T-helper 1 cell treated with Interleukin-12 subunit alpha and Interleukin-12 subunit beta and Interleukin-4 antibody, amounts not matched to agents 30 μg/mL and 1 μg/mL, for 36 hours (primary cell): ENCODE results near the gene PRICKLE2.

Experiments
- H3K27ac Mint-ChIP-seq: one replicate; pipeline ENCODE4 v1.8.0; 2021; ENCODE audit warnings: mild to moderate bottlenecking, mixed read lengths
- H3K27me3 Mint-ChIP-seq: one replicate; pipeline ENCODE4 v1.8.0; 2021; ENCODE audit warnings: low read depth, mixed read lengths
- H3K36me3 Mint-ChIP-seq: one replicate; pipeline ENCODE4 v1.8.0; 2021; ENCODE audit warnings: low read depth, mixed read lengths
- H3K4me1 Mint-ChIP-seq: one replicate; pipeline ENCODE4 v1.8.0; 2021; ENCODE audit warnings: low read depth, mixed read lengths
- H3K4me3 Mint-ChIP-seq: one replicate; pipeline ENCODE4 v1.8.0; 2021; ENCODE audit warnings: mild to moderate bottlenecking, moderate library complexity, mixed read lengths
- H3K9me3 Mint-ChIP-seq: one replicate; pipeline ENCODE4 v1.8.0; 2021; ENCODE audit warnings: mixed read lengths

Gene PRICKLE2

GRCh38 chr3:64174328-64174727, 50.9 kb downstream of the PRICKLE2 start:
- no peak overlapping the region for H3K4me3 Mint-ChIP-seq
- H3K27me3 Mint-ChIP-seq: no peaks in the 10 kb centered on the region
- H3K9me3 Mint-ChIP-seq: no peaks in the 10 kb centered on the region
- H3K27ac Mint-ChIP-seq: no peak overlapping the region
- no peaks in the 10 kb centered on the region for H3K4me1 Mint-ChIP-seq
- H3K36me3 Mint-ChIP-seq: no peaks in the 10 kb centered on the region

- H3K4me1 Mint-ChIP-seq: no peaks in the 10 kb centered on the region
- no peaks in the 10 kb centered on the region for H3K27me3 Mint-ChIP-seq
- H3K27ac Mint-ChIP-seq: no peak overlapping the region
- no peaks in the 10 kb centered on the region for H3K9me3 Mint-ChIP-seq
- no peak overlapping the region for H3K4me3 Mint-ChIP-seq
- no peaks in the 10 kb centered on the region for H3K36me3 Mint-ChIP-seq
These were observed 51.7 kb downstream of the PRICKLE2 start for GRCh38 chr3:64173563-64173962.

GRCh38 chr3:64170270-64170669, 55.0 kb downstream of the PRICKLE2 start:
- no peaks in the 10 kb centered on the region for H3K9me3 Mint-ChIP-seq
- H3K27ac Mint-ChIP-seq: no peak overlapping the region
- no peaks in the 10 kb centered on the region for H3K27me3 Mint-ChIP-seq
- H3K36me3 Mint-ChIP-seq: no peaks in the 10 kb centered on the region
- H3K4me3 Mint-ChIP-seq: no peak overlapping the region
- H3K4me1 Mint-ChIP-seq: no peaks in the 10 kb centered on the region

- Mint-ChIP-seq H3K27me3 (no peaks in the 10 kb centered on the region), H3K9me3 (no peaks in the 10 kb centered on the region), H3K27ac (no peak overlapping the region), H3K4me1 (no peaks in the 10 kb centered on the region), H3K36me3 (no peaks in the 10 kb centered on the region), H3K4me3 (no peak overlapping the region)
These were observed 57.4 kb downstream of the PRICKLE2 start for GRCh38 chr3:64167868-64168267.

GRCh38 chr3:64167351-64167750, 57.9 kb downstream of the PRICKLE2 start:
- Mint-ChIP-seq H3K36me3 (no peaks in the 10 kb centered on the region), H3K27me3 (no peaks in the 10 kb centered on the region), H3K27ac (no peak overlapping the region), H3K4me3 (no peak overlapping the region), H3K9me3 (no peaks in the 10 kb centered on the region), H3K4me1 (no peaks in the 10 kb centered on the region)

- H3K4me3 Mint-ChIP-seq: no peak overlapping the region
- no peaks in the 10 kb centered on the region for H3K9me3 Mint-ChIP-seq
- H3K4me1 Mint-ChIP-seq: peaks cover 4% of the 10 kb centered on the region
- no peak overlapping the region for H3K27ac Mint-ChIP-seq
- H3K27me3 Mint-ChIP-seq: no peaks in the 10 kb centered on the region
- H3K36me3 Mint-ChIP-seq: no peaks in the 10 kb centered on the region
These were observed 58.6 kb downstream of the PRICKLE2 start for GRCh38 chr3:64166584-64167162.

- Mint-ChIP-seq H3K4me3 (no peak overlapping the region), H3K9me3 (no peaks in the 10 kb centered on the region), H3K4me1 (peaks cover 4% of the 10 kb centered on the region), H3K27ac (no peak overlapping the region), H3K36me3 (no peaks in the 10 kb centered on the region), H3K27me3 (peaks cover 4% of the 10 kb centered on the region)
These were observed 60.9 kb downstream of the PRICKLE2 start for GRCh38 chr3:64164349-64164748.

GRCh38 chr3:64163755-64164148, 61.5 kb downstream of the PRICKLE2 start:
- Mint-ChIP-seq H3K36me3 (no peaks in the 10 kb centered on the region), H3K27me3 (peaks cover 6% of the 10 kb centered on the region), H3K4me3 (no peak overlapping the region), H3K9me3 (no peaks in the 10 kb centered on the region), H3K27ac (no peak overlapping the region), H3K4me1 (peaks cover 4% of the 10 kb centered on the region)

GRCh38 chr3:64163019-64163754, 62.1 kb downstream of the PRICKLE2 start:
- H3K4me3 Mint-ChIP-seq: no peak overlapping the region
- H3K36me3 Mint-ChIP-seq: no peaks in the 10 kb centered on the region
- H3K27ac Mint-ChIP-seq: no peak overlapping the region
- H3K4me1 Mint-ChIP-seq: peaks cover 4% of the 10 kb centered on the region
- peaks cover 6% of the 10 kb centered on the region for H3K27me3 Mint-ChIP-seq
- H3K9me3 Mint-ChIP-seq: no peaks in the 10 kb centered on the region

GRCh38 chr3:64161481-64161952, 63.7 kb downstream of the PRICKLE2 start:
- Mint-ChIP-seq H3K36me3 (no peaks in the 10 kb centered on the region), H3K4me1 (peaks cover 4% of the 10 kb centered on the region), H3K9me3 (no peaks in the 10 kb centered on the region), H3K27ac (no peak overlapping the region), H3K4me3 (no peak overlapping the region), H3K27me3 (peaks cover 6% of the 10 kb centered on the region)

GRCh38 chr3:64160000-64160695, 65.1 kb downstream of the PRICKLE2 start:
- H3K27ac Mint-ChIP-seq: no peak overlapping the region
- no peaks in the 10 kb centered on the region for H3K36me3 Mint-ChIP-seq
- H3K4me1 Mint-ChIP-seq: peaks cover 4% of the 10 kb centered on the region
- no peaks in the 10 kb centered on the region for H3K9me3 Mint-ChIP-seq
- H3K4me3 Mint-ChIP-seq: no peak overlapping the region
- peaks cover 6% of the 10 kb centered on the region for H3K27me3 Mint-ChIP-seq

- Mint-ChIP-seq H3K27me3 (peaks cover 6% of the 10 kb centered on the region), H3K4me3 (no peak overlapping the region), H3K36me3 (no peaks in the 10 kb centered on the region), H3K9me3 (no peaks in the 10 kb centered on the region), H3K27ac (no peak overlapping the region), H3K4me1 (peaks cover 4% of the 10 kb centered on the region)
These were observed 66.9 kb downstream of the PRICKLE2 start for GRCh38 chr3:64158334-64158733.

GRCh38 chr3:64157150-64158035, 67.9 kb downstream of the PRICKLE2 start:
- Mint-ChIP-seq H3K36me3 (no peaks in the 10 kb centered on the region), H3K27ac (no peak overlapping the region), H3K4me1 (peaks cover 4% of the 10 kb centered on the region)

GRCh38 chr3:64155328-64155727, 69.9 kb downstream of the PRICKLE2 start:
- H3K4me3 Mint-ChIP-seq: no peak overlapping the region
- H3K27ac Mint-ChIP-seq: no peak overlapping the region
- H3K4me1 Mint-ChIP-seq: no peaks in the 10 kb centered on the region
- no peaks in the 10 kb centered on the region for H3K9me3 Mint-ChIP-seq
- H3K36me3 Mint-ChIP-seq: no peaks in the 10 kb centered on the region
- H3K27me3 Mint-ChIP-seq: peaks cover 6% of the 10 kb centered on the region

More at GRCh38 chr3:64157150-64158035, 67.9 kb downstream of the PRICKLE2 start:
- Mint-ChIP-seq H3K27me3 (peaks cover 6% of the 10 kb centered on the region), H3K9me3 (no peaks in the 10 kb centered on the region), H3K4me3 (no peak overlapping the region)
